ENCODE results near the gene MPV17L2.

DNA sequence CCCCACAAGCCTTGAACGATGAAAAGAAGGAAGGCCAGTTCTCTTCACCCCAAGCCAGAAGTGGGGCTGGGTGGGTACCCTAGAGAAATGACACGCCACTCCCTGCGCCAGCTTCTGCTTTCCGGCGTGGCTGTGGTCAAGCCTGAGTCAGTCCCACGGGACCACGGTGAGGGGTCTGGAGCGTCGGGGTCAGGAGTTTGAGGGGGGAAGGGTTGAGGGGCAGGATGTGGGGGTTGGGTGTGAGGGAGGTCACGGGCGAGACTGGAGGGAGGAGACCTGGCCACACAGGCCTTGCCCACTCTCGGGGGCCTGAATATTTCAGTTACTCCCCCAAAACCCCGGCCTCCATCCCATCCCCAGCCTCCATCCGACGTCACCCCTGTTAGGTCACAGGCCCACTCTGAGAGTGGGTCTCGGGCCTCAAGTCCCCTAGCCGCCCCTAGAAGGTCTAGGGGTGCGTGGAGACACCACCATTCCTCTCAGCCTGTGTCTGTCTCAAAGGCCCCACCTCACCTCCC is 19.9 kb upstream of the MPV17L2 start:
- TF ChIP-seq, protein P1, sequence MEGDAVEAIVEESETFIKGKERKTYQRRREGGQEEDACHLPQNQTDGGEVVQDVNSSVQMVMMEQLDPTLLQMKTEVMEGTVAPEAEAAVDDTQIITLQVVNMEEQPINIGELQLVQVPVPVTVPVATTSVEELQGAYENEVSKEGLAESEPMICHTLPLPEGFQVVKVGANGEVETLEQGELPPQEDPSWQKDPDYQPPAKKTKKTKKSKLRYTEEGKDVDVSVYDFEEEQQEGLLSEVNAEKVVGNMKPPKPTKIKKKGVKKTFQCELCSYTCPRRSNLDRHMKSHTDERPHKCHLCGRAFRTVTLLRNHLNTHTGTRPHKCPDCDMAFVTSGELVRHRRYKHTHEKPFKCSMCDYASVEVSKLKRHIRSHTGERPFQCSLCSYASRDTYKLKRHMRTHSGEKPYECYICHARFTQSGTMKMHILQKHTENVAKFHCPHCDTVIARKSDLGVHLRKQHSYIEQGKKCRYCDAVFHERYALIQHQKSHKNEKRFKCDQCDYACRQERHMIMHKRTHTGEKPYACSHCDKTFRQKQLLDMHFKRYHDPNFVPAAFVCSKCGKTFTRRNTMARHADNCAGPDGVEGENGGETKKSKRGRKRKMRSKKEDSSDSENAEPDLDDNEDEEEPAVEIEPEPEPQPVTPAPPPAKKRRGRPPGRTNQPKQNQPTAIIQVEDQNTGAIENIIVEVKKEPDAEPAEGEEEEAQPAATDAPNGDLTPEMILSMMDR (IDR thresholded peaks at IDR 0.05): no peak
- TF ChIP-seq EZH2 (IDR thresholded peaks at IDR 0.05; ENCODE audit: borderline replicate concordance, insufficient read depth, low read depth, low read length, poor library complexity, severe bottlenecking): no peak
